Upper lobe of right lung (tissue), 1 donor: ENCODE data around the gene ENPP3. TPM values are rescaled to one million over a fixed set of nuclear protein-coding genes. Genes with fewer than 3 reads are reported as not detected.

Source experiments
- ATAC-seq: fragments of 200-7000 bp; cut with Tn5 transposase; one replicate; pipeline ENCODE4 v1.9.1; 2020; ENCODE audit warnings: mild to moderate bottlenecking, moderate library complexity
- DNase-seq: peaks from one replicate; pipeline ENCODE4 v3.0.0-alpha.2; 2020
- H3K27ac ChIP-seq: fragments of 200-600 bp; one replicate; pipeline ENCODE4 v1.8.0; 2022
- H3K27me3 ChIP-seq: fragments of 200-600 bp; one replicate; pipeline ENCODE4 v1.8.0; 2022; ENCODE audit warnings: mild to moderate bottlenecking
- H3K36me3 ChIP-seq: fragments of 200-600 bp; one replicate; pipeline ENCODE4 v1.8.0; 2022
- H3K4me1 ChIP-seq: fragments of 200-600 bp; one replicate; pipeline ENCODE4 v1.8.0; 2022
- H3K4me3 ChIP-seq: fragments of 200-600 bp; one replicate; pipeline ENCODE4 v1.8.0; 2022; ENCODE audit warnings: mild to moderate bottlenecking
- H3K9me3 ChIP-seq: fragments of 200-600 bp; one replicate; pipeline ENCODE4 v1.8.0; 2022
- intact Hi-C: fragments of 100-400 bp; cut with DNase I; formaldehyde crosslinking; loops from one replicate; pipeline ENCODE4 v1.11.0; 2022
- long read RNA-seq: library from polyadenylated mRNA; unstranded; transcript quantifications from one replicate; pipeline ENCODE4 v2.0.0, GENCODE V29; 2021
- total RNA-seq: library from RNA; stranded (reverse); fragmentation: NEBNext Ultra II Directional; extraction: Animal tissue kit (Norgen Biotek cat#: 25700); gene quantifications from one replicate; pipeline ENCODE4 v1.2.1, GENCODE V29; 2021
- TF ChIP-seq, protein P1 (sequence below): fragments of 200-600 bp; IDR thresholded peaks from one replicate; pipeline ENCODE4 v1.8.0; 2022; ENCODE audit warnings: antibody characterized with exemption
- donor health status: DM: no; HTN: yes; CAD: no; lungs with severe emphysema.

ENPP3 gene
- 0.87 TPM for total RNA-seq
- long read RNA-seq, result 0 reads

DNA sequence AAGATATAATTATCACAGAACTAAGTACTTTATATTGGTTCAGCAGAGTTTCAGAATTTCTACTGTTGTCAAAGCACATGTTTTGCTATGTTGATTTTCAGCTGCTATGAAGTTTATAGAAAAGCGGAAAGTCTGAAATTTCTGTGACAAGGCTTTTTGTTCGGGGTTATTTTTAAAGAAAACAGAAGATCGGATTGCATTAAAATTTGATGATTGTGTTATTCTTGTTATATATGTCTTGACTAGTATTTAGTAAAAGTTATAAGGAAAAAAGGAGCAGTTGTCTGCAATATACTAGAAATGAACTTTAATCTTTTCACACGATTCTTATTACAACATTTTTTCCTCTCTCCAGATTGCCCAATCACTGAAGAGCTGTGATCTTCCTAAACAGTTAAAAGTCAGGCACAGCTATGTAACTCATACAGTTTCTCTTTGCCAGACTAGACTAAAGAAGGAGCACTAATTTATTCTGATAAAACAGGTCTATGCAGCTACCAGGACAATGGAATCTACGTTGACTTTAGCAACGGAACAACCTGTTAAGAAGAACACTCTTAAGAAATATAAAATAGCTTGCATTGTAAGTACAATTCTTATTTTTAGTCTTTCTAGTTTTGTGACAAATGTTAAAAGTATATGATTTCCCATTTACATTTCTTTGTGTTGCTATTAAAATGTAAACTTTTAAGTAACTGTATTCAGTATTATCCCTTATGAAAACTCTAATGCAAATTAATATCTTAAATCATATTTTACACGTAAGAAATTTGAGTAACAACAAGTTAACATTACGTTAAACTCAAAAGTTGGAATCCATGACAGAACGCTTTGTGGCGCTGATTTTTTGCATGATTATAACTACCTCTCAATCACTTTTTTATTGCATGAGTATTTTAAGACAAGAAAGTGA lies at the start of gene ENPP3:
Gene ENPP3, plus strand, starts transcription at position 423 of the 913 bp plus-strand sequence. Its CDS starts 83 bp downstream, at position 506.
- Histone ChIP-seq H3K27ac (no peak within 1 kb of the TSS), H3K9me3 (no peaks in the 10 kb centered on the region), H3K27me3 (no peaks in the 10 kb centered on the region), H3K36me3 (no peaks in the 10 kb centered on the region), H3K4me1 (no peaks in the 10 kb centered on the region), H3K4me3 (no peak within 1 kb of the TSS)
- intact Hi-C loops, result no loop called here
- TF ChIP-seq, protein P1, sequence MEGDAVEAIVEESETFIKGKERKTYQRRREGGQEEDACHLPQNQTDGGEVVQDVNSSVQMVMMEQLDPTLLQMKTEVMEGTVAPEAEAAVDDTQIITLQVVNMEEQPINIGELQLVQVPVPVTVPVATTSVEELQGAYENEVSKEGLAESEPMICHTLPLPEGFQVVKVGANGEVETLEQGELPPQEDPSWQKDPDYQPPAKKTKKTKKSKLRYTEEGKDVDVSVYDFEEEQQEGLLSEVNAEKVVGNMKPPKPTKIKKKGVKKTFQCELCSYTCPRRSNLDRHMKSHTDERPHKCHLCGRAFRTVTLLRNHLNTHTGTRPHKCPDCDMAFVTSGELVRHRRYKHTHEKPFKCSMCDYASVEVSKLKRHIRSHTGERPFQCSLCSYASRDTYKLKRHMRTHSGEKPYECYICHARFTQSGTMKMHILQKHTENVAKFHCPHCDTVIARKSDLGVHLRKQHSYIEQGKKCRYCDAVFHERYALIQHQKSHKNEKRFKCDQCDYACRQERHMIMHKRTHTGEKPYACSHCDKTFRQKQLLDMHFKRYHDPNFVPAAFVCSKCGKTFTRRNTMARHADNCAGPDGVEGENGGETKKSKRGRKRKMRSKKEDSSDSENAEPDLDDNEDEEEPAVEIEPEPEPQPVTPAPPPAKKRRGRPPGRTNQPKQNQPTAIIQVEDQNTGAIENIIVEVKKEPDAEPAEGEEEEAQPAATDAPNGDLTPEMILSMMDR, result no peak
- DNase-seq (no peak), ATAC-seq (no peak)

GRCh38 chr6:131587909-131588308 lies 49.2 kb upstream of the ENPP3 start:
- intact Hi-C loops, result no loop called here
- H3K36me3 ChIP-seq, result peaks cover 95% of the 10 kb centered on the region

DNA sequence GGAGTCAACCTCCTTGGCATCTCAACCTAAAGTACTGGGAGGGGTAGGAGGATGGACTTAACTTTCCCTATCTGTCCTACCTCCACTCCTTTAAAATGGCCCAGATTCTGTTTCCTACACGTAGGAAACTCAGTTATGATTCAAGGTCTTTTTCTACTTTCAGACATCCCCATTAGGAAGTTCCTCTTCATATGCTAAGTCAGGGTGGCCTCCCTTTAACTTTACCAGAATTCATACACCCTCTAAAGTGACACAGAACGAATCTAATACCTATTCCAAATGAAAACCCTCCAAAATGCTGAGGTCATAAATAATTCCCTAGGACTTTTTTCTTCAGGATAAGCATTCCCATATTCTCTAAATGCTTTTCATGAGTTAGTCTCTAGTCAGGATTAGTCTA lies 48.5 kb upstream of the ENPP3 start:
- no peak for DNase-seq
- no peak for ATAC-seq
- Histone ChIP-seq H3K27ac (no peak overlapping the region), H3K27me3 (no peaks in the 10 kb centered on the region), H3K4me3 (no peak overlapping the region), H3K4me1 (no peaks in the 10 kb centered on the region), H3K36me3 (peaks cover 95% of the 10 kb centered on the region), H3K9me3 (no peaks in the 10 kb centered on the region)
- TF ChIP-seq, protein P1, result no peak
- intact Hi-C loops, result no loop called here

More at GRCh38 chr6:131587909-131588308, 49.2 kb upstream of the ENPP3 start:
- no peaks in the 10 kb centered on the region for H3K27me3 ChIP-seq
- no peaks in the 10 kb centered on the region for H3K4me1 ChIP-seq
- no peak for ATAC-seq
- H3K27ac ChIP-seq, result no peak overlapping the region
- H3K9me3 ChIP-seq, result no peaks in the 10 kb centered on the region
- H3K4me3 ChIP-seq, result no peak overlapping the region
- TF ChIP-seq, protein P1, result no peak
- no peak for DNase-seq

GRCh38 chr6:131592935-131593334 lies 44.2 kb upstream of the ENPP3 start:
- Histone ChIP-seq H3K27ac (no peak overlapping the region), H3K36me3 (peaks cover 100% of the 10 kb centered on the region)
- intact Hi-C loops, result no loop called here

DNA sequence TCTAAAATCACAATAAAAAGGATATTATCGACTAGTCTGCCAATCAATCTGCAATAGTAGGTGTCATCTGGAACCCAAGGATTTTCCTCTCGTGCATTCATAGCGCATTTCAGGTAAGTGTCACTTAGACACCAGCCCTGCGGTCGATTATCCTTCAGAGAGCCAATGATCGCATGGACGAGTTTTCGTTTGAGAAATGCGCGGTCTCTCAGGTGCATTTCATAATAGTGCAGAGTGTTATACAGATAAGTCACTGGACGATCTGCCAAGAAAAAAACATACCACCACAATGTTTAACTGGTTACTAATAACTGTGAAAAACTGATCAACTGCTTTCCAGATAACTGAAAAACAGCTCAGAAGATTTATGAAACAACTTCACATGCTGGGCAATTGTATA lies 43.0 kb upstream of the ENPP3 start:
- Histone ChIP-seq H3K27ac (no peak overlapping the region), H3K27me3 (no peaks in the 10 kb centered on the region), H3K4me1 (no peaks in the 10 kb centered on the region), H3K9me3 (no peaks in the 10 kb centered on the region), H3K4me3 (no peak overlapping the region), H3K36me3 (peaks cover 100% of the 10 kb centered on the region)
- intact Hi-C loops, result no loop called here
- DNase-seq, result no peak
- TF ChIP-seq, protein P1, result no peak
- ATAC-seq, result no peak

More at GRCh38 chr6:131592935-131593334, 44.2 kb upstream of the ENPP3 start:
- ATAC-seq (no peak), DNase-seq (no peak)
- H3K27me3 ChIP-seq, result no peaks in the 10 kb centered on the region
- no peaks in the 10 kb centered on the region for H3K4me1 ChIP-seq
- H3K9me3 ChIP-seq, result no peaks in the 10 kb centered on the region
- TF ChIP-seq, protein P1, result no peak
- H3K4me3 ChIP-seq, result no peak overlapping the region
